Stimulated activated CD8-positive, alpha-beta memory T cell treated with anti-CD3 and anti-CD28 coated beads, Interleukin-15, amount 100 ng/mL, for 48 hours (primary cell): ENCODE data around the gene C10orf143.
"Not testable (repeated sequence)": the region's sequence is repeated elsewhere in the genome, so short reads cannot be mapped to it uniquely, and the experiment has no call there.

Source experiments
- DNase-seq, 2 donors: peaks; one replicate each; pipeline ENCODE4 v3.0.0-alpha.2; 2020; ENCODE audit warnings: low read depth in 2 of 2

Gene C10orf143

DNA sequence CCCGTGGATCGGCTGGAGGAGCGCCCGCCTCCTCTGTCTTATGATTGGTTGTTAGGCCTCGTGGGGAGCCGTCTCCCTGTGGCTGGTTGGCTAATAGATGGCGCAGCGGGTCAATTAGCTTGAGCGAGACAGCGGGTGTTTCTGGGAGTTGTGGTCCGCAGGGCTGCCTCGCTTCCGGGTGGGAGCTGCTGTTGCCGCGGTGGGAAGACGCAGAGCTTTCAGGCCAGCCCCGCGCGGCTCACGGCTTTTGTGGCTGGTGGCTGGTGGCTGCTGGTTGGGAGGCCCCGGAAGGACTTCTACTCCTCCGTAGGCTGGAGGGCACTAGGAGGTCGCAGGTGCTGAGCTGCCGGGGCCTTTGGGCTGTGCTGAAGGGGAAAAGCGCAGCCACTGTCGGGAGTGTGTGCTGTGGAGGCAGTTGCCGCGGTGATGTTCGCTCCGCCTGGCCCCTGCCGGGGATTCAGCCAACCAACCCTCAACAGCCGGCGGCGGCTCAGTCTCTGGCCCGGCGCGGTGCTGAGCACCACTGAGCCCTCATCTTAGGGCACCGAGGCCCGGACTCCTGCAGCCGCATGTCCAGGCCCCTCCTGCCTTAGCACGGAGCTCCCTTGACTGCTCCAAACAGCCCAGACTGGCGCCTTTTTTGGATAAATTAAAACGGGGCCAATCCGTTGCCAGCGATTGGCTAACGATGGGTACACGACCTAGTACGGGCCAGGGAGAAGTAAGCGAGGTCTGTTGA is 652 bp upstream of the C10orf143 start:
- DNase-seq: peak; percentile 90 to 91

GRCh38 chr10:130109796-130110245 is 809 bp downstream of the C10orf143 start:
- no peak for DNase-seq

DNA sequence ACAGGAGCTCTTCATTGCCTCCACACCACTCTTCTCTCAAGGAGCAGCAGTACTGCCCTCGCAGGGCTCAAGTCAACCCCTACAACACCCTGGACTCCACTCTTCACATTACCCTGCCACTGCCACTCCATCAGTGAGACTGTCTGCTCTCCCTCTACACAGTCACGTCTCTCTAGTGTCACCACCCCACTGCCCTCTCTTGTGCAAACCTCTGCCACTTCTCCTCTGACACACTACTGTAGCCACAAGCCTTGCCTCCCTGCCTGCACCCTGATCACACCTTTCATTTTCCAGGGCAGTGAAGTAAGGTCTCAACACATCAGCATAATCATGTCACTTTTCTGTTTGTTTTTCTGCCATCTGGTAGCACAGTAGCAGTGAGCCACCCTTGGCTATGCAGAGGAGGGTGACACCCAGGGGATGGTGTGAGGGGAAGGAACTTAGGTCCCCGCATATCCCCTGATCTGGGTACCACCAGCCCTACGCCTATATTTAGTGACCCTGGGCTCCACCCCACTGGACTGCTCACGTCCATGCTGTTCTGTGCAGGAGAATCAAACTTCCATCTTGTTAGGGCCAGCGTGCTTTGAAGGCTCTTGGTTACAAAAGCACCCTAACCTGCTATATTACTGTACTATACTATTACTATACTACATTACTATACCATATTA is 1.6 kb downstream of the C10orf143 start:
- DNase-seq: no peak

GRCh38 chr10:130108146-130108545 is 2.5 kb downstream of the C10orf143 start:
- DNase-seq: not testable (repeated sequence)

GRCh38 chr10:130105724-130106123 is 4.9 kb downstream of the C10orf143 start:
- DNase-seq: no peak

GRCh38 chr10:130099344-130099743 is 11.3 kb downstream of the C10orf143 start:
- DNase-seq: no peak

DNA sequence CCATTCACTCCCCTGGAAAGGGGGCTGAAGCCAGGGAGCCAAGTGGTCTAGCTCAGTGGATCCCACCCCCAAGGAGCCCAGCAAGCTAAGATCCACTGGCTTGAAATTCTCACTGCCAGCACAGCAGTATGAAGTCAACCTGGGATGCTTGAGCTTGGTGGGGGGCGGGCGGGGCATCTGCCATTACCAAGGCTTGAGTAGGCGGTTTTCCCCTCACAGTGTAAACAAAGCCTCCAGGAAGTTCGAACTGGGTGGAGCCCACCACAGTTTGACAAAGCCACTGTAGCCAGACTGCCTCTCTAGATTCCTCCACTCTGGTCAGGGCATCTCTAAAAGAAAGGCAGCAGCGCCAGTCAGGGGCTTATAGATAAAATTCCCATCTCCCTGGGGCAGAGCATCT is 20.1 kb downstream of the C10orf143 start:
- DNase-seq: not testable (repeated sequence)

GRCh38 chr10:130080461-130080814 is 30.2 kb downstream of the C10orf143 start:
- DNase-seq: no peak

GRCh38 chr10:130079614-130080460 is 30.8 kb downstream of the C10orf143 start:
- DNase-seq: no peak

- DNase-seq: no peak
Measured at GRCh38 chr10:130078120-130078519, 32.5 kb downstream of the C10orf143 start.

DNA sequence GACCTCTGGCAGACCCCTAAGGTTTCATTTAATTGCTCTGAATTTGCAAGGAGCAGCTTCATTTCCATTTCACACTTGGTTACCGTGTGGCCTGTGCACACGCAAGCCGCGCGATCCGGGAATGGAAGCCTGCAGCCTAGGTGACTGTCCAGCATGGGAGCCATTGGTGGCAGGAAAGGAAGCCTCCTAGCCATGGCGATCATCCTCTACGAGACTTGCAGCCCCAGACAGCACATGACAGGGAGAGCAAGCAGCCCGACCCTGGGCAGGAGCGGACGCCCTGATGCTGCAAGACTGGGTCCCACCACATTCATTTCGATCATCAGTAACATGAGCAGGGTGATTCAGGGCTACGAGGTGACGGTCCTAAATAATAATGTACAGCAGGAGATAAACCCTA is 33.9 kb downstream of the C10orf143 start:
- no peak for DNase-seq

DNA sequence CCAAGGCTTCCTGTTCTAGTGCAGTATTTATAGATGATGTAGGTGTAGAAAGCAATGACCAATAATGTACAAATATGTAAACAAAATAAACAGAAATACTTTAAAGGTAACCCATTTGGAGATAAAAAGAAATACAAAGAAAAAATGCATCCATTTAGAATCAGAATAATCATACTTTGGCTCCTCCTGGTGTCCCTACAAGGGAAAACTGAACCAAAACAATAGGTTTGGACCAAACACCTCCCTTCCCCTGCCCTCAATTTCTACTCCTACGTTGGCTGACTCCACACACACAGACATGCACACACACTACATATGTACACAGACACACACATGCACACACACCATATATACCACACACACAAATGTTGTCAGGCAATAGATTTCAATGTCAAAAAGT is 36.0 kb downstream of the C10orf143 start:
- no peak for DNase-seq

DNA sequence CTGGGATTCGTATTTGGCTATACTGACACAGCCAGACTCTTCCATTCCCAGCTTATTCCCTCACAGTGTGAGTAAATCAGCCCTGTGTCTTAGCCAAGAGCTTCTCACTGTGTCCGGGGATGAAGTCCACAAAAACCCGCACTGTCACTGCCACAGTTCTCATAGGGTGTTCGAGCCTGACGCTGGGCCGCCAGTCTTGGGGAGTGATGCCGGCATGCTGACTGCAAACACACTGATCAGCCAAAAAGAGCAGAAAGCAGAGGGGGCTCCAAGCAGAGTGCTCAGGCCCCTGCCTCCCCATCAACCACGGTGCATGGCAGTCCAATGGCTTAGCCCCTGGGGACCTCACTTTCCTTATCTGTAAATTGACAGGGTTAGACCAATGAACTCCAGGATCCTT is 36.7 kb downstream of the C10orf143 start:
- no peak for DNase-seq

GRCh38 chr10:130072247-130072646 is 38.4 kb downstream of the C10orf143 start:
- no peak for DNase-seq

DNA sequence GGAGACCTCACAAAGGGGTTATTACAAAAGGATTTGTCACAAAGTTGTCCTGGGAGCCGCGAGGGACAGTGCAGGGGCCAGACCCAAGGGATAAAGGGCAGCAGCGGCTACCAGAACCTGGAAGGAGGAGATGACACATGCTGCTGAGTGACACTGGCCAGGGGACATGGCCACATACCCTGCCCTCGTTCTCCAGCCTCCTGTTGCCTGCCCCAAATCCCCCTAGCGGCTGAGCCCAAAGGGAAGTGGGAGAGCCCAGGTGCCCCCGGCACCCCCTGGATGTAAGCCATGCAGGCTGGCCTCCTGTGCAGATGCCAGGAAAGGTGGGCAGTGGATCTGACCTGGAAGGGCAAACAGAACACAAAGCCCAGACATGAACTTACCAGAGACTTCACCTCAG is 42.7 kb downstream of the C10orf143 start:
- DNase-seq: no peak

- DNase-seq: no peak
Measured at GRCh38 chr10:130066743-130067142, 43.9 kb downstream of the C10orf143 start.

- no peak for DNase-seq
Measured at GRCh38 chr10:130065251-130065650, 45.4 kb downstream of the C10orf143 start.

GRCh38 chr10:130064783-130065182 is 45.8 kb downstream of the C10orf143 start:
- DNase-seq: no peak

- no peak for DNase-seq
Measured at GRCh38 chr10:130062976-130063375, 47.7 kb downstream of the C10orf143 start.

DNA sequence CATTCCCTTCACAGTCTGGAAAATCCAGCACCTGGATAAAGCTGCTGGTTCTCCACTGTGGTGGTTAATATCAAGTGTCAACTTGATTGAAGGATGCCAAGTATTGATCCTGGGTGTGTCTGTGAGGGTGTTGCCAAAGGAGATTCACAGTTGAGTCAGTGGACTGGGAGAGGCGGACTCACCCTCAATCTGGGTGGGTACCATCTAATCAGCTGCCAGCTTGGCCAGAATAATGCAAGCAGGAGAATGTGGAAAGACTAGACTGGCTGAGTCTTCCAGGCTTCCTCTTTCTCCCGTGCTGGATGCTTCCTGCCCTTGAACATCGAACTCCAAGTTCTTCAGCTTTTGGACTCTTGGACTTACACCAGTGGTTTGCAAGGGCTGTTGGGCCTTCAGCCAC is 48.4 kb downstream of the C10orf143 start:
- no peak for DNase-seq

DNA sequence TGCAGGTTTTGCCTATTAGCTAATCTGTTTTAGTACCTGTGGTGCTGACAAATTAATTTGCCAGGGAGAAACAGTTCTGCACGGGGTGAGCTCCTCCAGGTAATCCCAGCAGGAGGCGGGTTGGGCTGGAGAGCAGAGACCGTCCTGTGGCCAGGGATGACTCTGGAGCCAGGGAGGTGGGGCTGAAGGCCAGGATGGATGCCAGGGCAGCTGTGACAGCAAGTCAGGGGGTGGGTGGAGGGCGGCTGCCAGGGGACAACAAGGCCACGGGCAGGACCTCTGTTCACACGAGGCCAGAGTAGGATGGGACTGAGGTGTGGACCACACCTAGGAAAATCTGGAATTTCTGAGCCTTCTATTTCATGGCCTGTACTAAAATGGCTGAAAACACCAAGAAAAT is 48.9 kb downstream of the C10orf143 start:
- no peak for DNase-seq

GRCh38 chr10:130054021-130054420 is 56.6 kb downstream of the C10orf143 start:
- no peak for DNase-seq

GRCh38 chr10:130053561-130053960 is 57.1 kb downstream of the C10orf143 start:
- DNase-seq: no peak
